ENCODE measurements around the gene NAT9.

GRCh38 chr17:74737299-74738050 lies 38.7 kb downstream of the NAT9 start:
- TF ChIP-seq CTCF (IDR thresholded peaks at IDR 0.05) (no peak), POLR2A (IDR thresholded peaks at IDR 0.05) (no peak)
